Measurements from ENCODE around the gene DNAJC13.
A peak's percentile ranks its signal among the peaks of the same experiment; 100 is the strongest.

The DNAJC13 gene

GRCh38 chr3:132406587-132406986 is 10.7 kb upstream of the DNAJC13 start:
- no peak for DNase-seq (ENCODE audit: low read depth)

GRCh38 chr3:132407025-132407424 is 10.3 kb upstream of the DNAJC13 start:
- no peak for DNase-seq (ENCODE audit: low read depth)

GRCh38 chr3:132414841-132415240 is 2.5 kb upstream of the DNAJC13 start:
- no peak for DNase-seq (ENCODE audit: low read depth)

GRCh38 chr3:132416161-132416560 is 1.1 kb upstream of the DNAJC13 start:
- no peak for DNase-seq (ENCODE audit: low read depth)

- peak; percentile 21 for DNase-seq (ENCODE audit: low read depth)
These were observed 551 bp downstream of the DNAJC13 start for GRCh38 chr3:132417695-132418411.

GRCh38 chr3:132418916-132419315 is 1.6 kb downstream of the DNAJC13 start:
- DNase-seq (ENCODE audit: low read depth), result no peak

GRCh38 chr3:132421832-132422231 is 4.5 kb downstream of the DNAJC13 start:
- no peak for DNase-seq (ENCODE audit: low read depth)

GRCh38 chr3:132422531-132422930 is 5.2 kb downstream of the DNAJC13 start:
- DNase-seq (ENCODE audit: low read depth), result no peak

- DNase-seq (ENCODE audit: low read depth), result no peak
These were observed 15.3 kb downstream of the DNAJC13 start for GRCh38 chr3:132432639-132433038.

GRCh38 chr3:132433121-132433520 is 15.8 kb downstream of the DNAJC13 start:
- no peak for DNase-seq (ENCODE audit: low read depth)

- DNase-seq (ENCODE audit: low read depth), result no peak
These were observed 18.1 kb downstream of the DNAJC13 start for GRCh38 chr3:132435224-132435910.

GRCh38 chr3:132435911-132436425 is 18.7 kb downstream of the DNAJC13 start:
- DNase-seq (ENCODE audit: low read depth), result no peak

GRCh38 chr3:132443421-132443820 is 26.1 kb downstream of the DNAJC13 start:
- DNase-seq (ENCODE audit: low read depth), result no peak

GRCh38 chr3:132444383-132444782 is 27.1 kb downstream of the DNAJC13 start:
- DNase-seq (ENCODE audit: low read depth), result no peak

GRCh38 chr3:132445817-132446216 is 28.5 kb downstream of the DNAJC13 start:
- no peak for DNase-seq (ENCODE audit: low read depth)

- DNase-seq (ENCODE audit: low read depth), result no peak
These were observed 31.1 kb downstream of the DNAJC13 start for GRCh38 chr3:132448216-132448961.

- DNase-seq (ENCODE audit: low read depth), result no peak
These were observed 38.8 kb downstream of the DNAJC13 start for GRCh38 chr3:132456136-132456535.

GRCh38 chr3:132456571-132456970 is 39.3 kb downstream of the DNAJC13 start:
- DNase-seq (ENCODE audit: low read depth), result no peak

GRCh38 chr3:132457286-132457685 is 40.0 kb downstream of the DNAJC13 start:
- no peak for DNase-seq (ENCODE audit: low read depth)

- no peak for DNase-seq (ENCODE audit: low read depth)
These were observed 42.2 kb downstream of the DNAJC13 start for GRCh38 chr3:132459551-132459950.

GRCh38 chr3:132461544-132461943 is 44.2 kb downstream of the DNAJC13 start:
- DNase-seq (ENCODE audit: low read depth), result no peak

GRCh38 chr3:132464066-132464465 is 46.8 kb downstream of the DNAJC13 start:
- no peak for DNase-seq (ENCODE audit: low read depth)

GRCh38 chr3:132469326-132469725 is 52.0 kb downstream of the DNAJC13 start:
- DNase-seq (ENCODE audit: low read depth), result no peak
